Activated naive CD4-positive, alpha-beta T cell (primary cell): Measurements from ENCODE around the gene CENPP.
"Not testable (repeated sequence)": the region's sequence is repeated elsewhere in the genome, so short reads cannot be mapped to it uniquely, and the experiment has no call there.

ENCODE experiments used
- DNase-seq, 4 experiments: peaks; one replicate each; lab custom pipeline; 2025; lab: John Stamatoyannopoulos, UW

Gene CENPP

GRCh38 chr9:92380603-92381002 lies 54.9 kb downstream of the CENPP start:
- no peak for DNase-seq

- DNase-seq, result no peak
These were observed 56.0 kb downstream of the CENPP start for GRCh38 chr9:92381775-92382174.

GRCh38 chr9:92384375-92384774 lies 58.6 kb downstream of the CENPP start:
- DNase-seq, result no peak

GRCh38 chr9:92385001-92385400 lies 59.2 kb downstream of the CENPP start:
- no peak for DNase-seq

GRCh38 chr9:92385477-92385876 lies 59.7 kb downstream of the CENPP start:
- DNase-seq, result no peak

GRCh38 chr9:92385953-92386352 lies 60.2 kb downstream of the CENPP start:
- no peak for DNase-seq

- no peak for DNase-seq
These were observed 66.9 kb downstream of the CENPP start for GRCh38 chr9:92392690-92393089.

GRCh38 chr9:92393686-92394085 lies 67.9 kb downstream of the CENPP start:
- no peak for DNase-seq

GRCh38 chr9:92395617-92396016 lies 69.9 kb downstream of the CENPP start:
- DNase-seq, result no peak

- DNase-seq, result no peak
These were observed 72.1 kb downstream of the CENPP start for GRCh38 chr9:92397853-92398252.

GRCh38 chr9:92402360-92402759 lies 76.6 kb downstream of the CENPP start:
- no peak for DNase-seq

- DNase-seq, result no peak
These were observed 77.3 kb downstream of the CENPP start for GRCh38 chr9:92402826-92403745.

- DNase-seq, result no peak
These were observed 78.5 kb downstream of the CENPP start, which contains the start of gene OGN for GRCh38 chr9:92404042-92404836. Gene OGN (minus strand): TSS chr9:92404578. CDS start chr9:92403407, 1,171 bp downstream.

GRCh38 chr9:92405818-92406217 lies 80.1 kb downstream of the CENPP start:
- DNase-seq, result no peak

- DNase-seq, result peak in 1 of 4 experiments; percentile 5
These were observed 80.7 kb downstream of the CENPP start for GRCh38 chr9:92406477-92406876.

- DNase-seq, result no peak
These were observed 82.1 kb downstream of the CENPP start for GRCh38 chr9:92407818-92408217.

GRCh38 chr9:92408747-92409478 lies 83.2 kb downstream of the CENPP start:
- DNase-seq, result no peak

GRCh38 chr9:92411157-92411556 lies 85.4 kb downstream of the CENPP start:
- DNase-seq, result not testable (repeated sequence)

- DNase-seq, result no peak
These were observed 88.8 kb downstream of the CENPP start for GRCh38 chr9:92414566-92414965.

- no peak for DNase-seq
These were observed 97.0 kb downstream of the CENPP start for GRCh38 chr9:92422611-92423338.

GRCh38 chr9:92423612-92424011 lies 97.9 kb downstream of the CENPP start:
- DNase-seq, result no peak

- no peak for DNase-seq
These were observed 98.6 kb downstream of the CENPP start, which contains the start of gene OMD for GRCh38 chr9:92424340-92424739. Gene OMD (minus strand): TSS chr9:92424471. CDS start chr9:92417558, 6,913 bp downstream.
